SK-N-SH (cell line): ENCODE measurements around the gene ZMYM1. TPM values are rescaled to one million over a fixed set of nuclear protein-coding genes. Genes with fewer than 3 reads are reported as not detected.

Experiments
- CTCF ChIA-PET: fragments of 300-600, 350-600 bp; formaldehyde crosslinking; extraction: SDS; loops from one replicate; lab custom pipeline; 2021; lab: Yijun Ruan, JAX
- POLR2A ChIA-PET: fragments of 350-600 bp; sonication (Branson Sonifier 250); formaldehyde crosslinking; extraction: SDS; loops from one replicate; lab custom pipeline; 2020; ENCODE audit warnings: antibody characterized with exemption, inconsistent platforms; lab: Yijun Ruan, JAX
- DNase-seq: peaks from one replicate; pipeline ENCODE4 v3.0.0; 2012
- H2AFZ ChIP-seq: fragments of 200-600 bp; sonication (generic); 2 replicates; pipeline ENCODE4 v1.8.1; 2016; ENCODE audit warnings: antibody characterized with exemption, mild to moderate bottlenecking, low read depth
- H3F3A ChIP-seq: fragments of 200-600 bp; sonication (generic); replicated peaks from 2 replicates; pipeline ENCODE3; 2016; ENCODE audit warnings: antibody characterized with exemption, mild to moderate bottlenecking; ENCODE audit not compliant: insufficient read depth
- H3K27ac ChIP-seq, 2 experiments: fragments of 200-500 bp in 1 of 2; fragments of 200-600 bp in 1 of 2; sonication (Bioruptor generic) in 1 of 2; sonication (generic), shearing (Covaris generic) in 1 of 2; 2 replicates each; pipeline versions ENCODE4 v1.5.1 to v1.6.1; 2014 to 2016; ENCODE audit warnings: low read depth in 2 of 2, inconsistent platforms in 1 of 2, low read length in 1 of 2, mild to moderate bottlenecking in 1 of 2, mixed read lengths in 1 of 2
- H3K27me3 ChIP-seq: fragments of 200-600 bp; sonication (generic), shearing (Covaris generic); 2 replicates; pipeline ENCODE4 v1.6.1; 2016; ENCODE audit warnings: mixed run types; ENCODE audit not compliant: insufficient read depth
- H3K36me3 ChIP-seq, 2 experiments: fragments of 200-500 bp in 1 of 2; fragments of 200-600 bp in 1 of 2; sonication (Bioruptor generic) in 1 of 2; sonication (generic) in 1 of 2; replicated peaks in 1 of 2; 2 replicates each; pipeline versions ENCODE3 to v1.5.1; 2014 to 2016; ENCODE audit warnings: low read length in 1 of 2, mild to moderate bottlenecking in 1 of 2; ENCODE audit not compliant: insufficient read depth in 2 of 2, control insufficient read depth in 1 of 2
- H3K4me1 ChIP-seq, 2 experiments: fragments of 200-500 bp in 1 of 2; fragments of 200-600 bp in 1 of 2; sonication (Bioruptor generic) in 1 of 2; sonication (generic), shearing (Covaris generic) in 1 of 2; 2 replicates each; pipeline versions ENCODE4 v1.5.1 to v1.6.1; 2014 to 2016; ENCODE audit warnings: low read depth in 1 of 2, low read length in 1 of 2, mixed run types in 1 of 2; ENCODE audit not compliant: insufficient read depth in 2 of 2, control insufficient read depth in 1 of 2
- H3K4me2 ChIP-seq: fragments of 200-600 bp; sonication (generic), shearing (Covaris generic); 2 replicates; pipeline ENCODE4 v1.6.1; 2017; ENCODE audit warnings: mixed run types
- H3K4me3 ChIP-seq, 2 experiments: fragments of 200-500 bp in 1 of 2; fragments of 200-600 bp in 1 of 2; sonication (Bioruptor generic) in 1 of 2; sonication (generic), shearing (Covaris generic) in 1 of 2; 2 replicates each; pipeline versions ENCODE4 v1.5.1 to v1.8.1; 2014 to 2016; ENCODE audit warnings: low read depth in 2 of 2, inconsistent platforms in 1 of 2, low read length in 1 of 2, mild to moderate bottlenecking in 1 of 2, mixed read lengths in 1 of 2, moderate library complexity in 1 of 2
- H3K79me2 ChIP-seq: fragments of 200-600 bp; sonication (generic); 2 replicates; pipeline ENCODE4 v1.8.1; 2017; ENCODE audit warnings: mild to moderate bottlenecking; ENCODE audit not compliant: insufficient read depth
- H3K9ac ChIP-seq: fragments of 200-600 bp; sonication (generic); 2 replicates; pipeline ENCODE4 v1.6.1; 2017; ENCODE audit warnings: mixed run types
- H3K9me2 ChIP-seq: fragments of 200-600 bp; sonication (generic); 2 replicates; pipeline ENCODE4 v1.6.1; 2017; ENCODE audit warnings: mixed run types
- H3K9me3 ChIP-seq: fragments of 200-600 bp; sonication (generic); 2 replicates; pipeline ENCODE4 v1.6.1; 2017; ENCODE audit warnings: mixed run types, mild to moderate bottlenecking, moderate library complexity
- H4K20me1 ChIP-seq: fragments of 200-600 bp; sonication (generic); 2 replicates; pipeline ENCODE4 v1.6.1; 2017; ENCODE audit warnings: mild to moderate bottlenecking, mixed run types; ENCODE audit not compliant: insufficient read depth
- CHD2 ChIP-seq: fragments of 150-350 bp; IDR thresholded peaks from 2 replicates; pipeline ENCODE4 v1.6.1; 2018; ENCODE audit warnings: low read length; ENCODE audit not compliant: partially characterized antibody
- ELF1 ChIP-seq: IDR thresholded peaks from 2 replicates; pipeline ENCODE4 v1.4.0; 2012
- FOSL2 ChIP-seq: IDR thresholded peaks from 2 replicates; pipeline ENCODE4 v1.4.0; 2012; ENCODE audit warnings: low read depth, mild to moderate bottlenecking, moderate library complexity, borderline replicate concordance
- FOXJ3 ChIP-seq: sonication (generic); formaldehyde crosslinking; IDR thresholded peaks from 2 replicates; pipeline ENCODE4 v1.5.1; 2020; ENCODE audit warnings: mild to moderate bottlenecking, missing genetic modification reagents
- GATA2 ChIP-seq: sonication (generic); formaldehyde crosslinking; IDR thresholded peaks from 2 replicates; pipeline ENCODE4 v1.5.0; 2020; ENCODE audit warnings: mild to moderate bottlenecking, missing genetic modification reagents
- MXI1 ChIP-seq: IDR thresholded peaks from 2 replicates; pipeline ENCODE4 v1.6.1; 2012; ENCODE audit warnings: mild to moderate bottlenecking, low read depth, low read length, improper control_type of control experiment
- RFX5 ChIP-seq: IDR thresholded peaks from 2 replicates; pipeline ENCODE4 v1.6.1; 2012; ENCODE audit warnings: mild to moderate bottlenecking, improper control_type of control experiment, low read length
- RXRA ChIP-seq: IDR thresholded peaks from 2 replicates; pipeline ENCODE4 v1.4.0; 2012; ENCODE audit warnings: low read depth, mild to moderate bottlenecking, borderline replicate concordance
- SMC3 ChIP-seq: IDR thresholded peaks from 2 replicates; pipeline ENCODE4 v1.6.1; 2012; ENCODE audit warnings: low read depth, low read length, improper control_type of control experiment
- TCF12 ChIP-seq: IDR thresholded peaks from 2 replicates; pipeline ENCODE4 v1.4.0; 2012
- WGBS: methylation state at CpG from one replicate; pipeline ENCODE4 v1.1.6; 2017; ENCODE audit warnings: low lambda C conversion rate; 5-methylcytosine and 5-hydroxymethylcytosine counted together
- polyA plus RNA-seq, 3 experiments: library from polyadenylated mRNA; depleted of rRNA; stranded (reverse); fragments of >200 nt; gene quantifications; 2 replicates each; pipeline ENCODE4 v1.2.3, GENCODE V29; 2012
- TF ChIP-seq, protein P1 (sequence below): fragments of 200-600 bp; sonication (generic); IDR thresholded peaks from 2 replicates; pipeline ENCODE4 v1.6.1; 2017; ENCODE audit warnings: antibody characterized with exemption, mild to moderate bottlenecking, moderate library complexity
- TF ChIP-seq, protein P2 (sequence below): IDR thresholded peaks from 2 replicates; pipeline ENCODE4 v1.4.0; 2012; ENCODE audit warnings: low read depth
- TF ChIP-seq, protein P3 (sequence below): IDR thresholded peaks from 2 replicates; pipeline ENCODE4 v1.4.0; 2012; ENCODE audit warnings: low read depth, borderline replicate concordance
- TF ChIP-seq, protein P4 (sequence below): fragments of 150-350 bp; IDR thresholded peaks from 2 replicates; pipeline ENCODE4 v1.6.1; 2016; ENCODE audit warnings: mild to moderate bottlenecking, low read depth, low read length
- TF ChIP-seq, protein P5 (sequence below): IDR thresholded peaks from 2 replicates; pipeline ENCODE4; 2012
- TF ChIP-seq, protein P6 (sequence below): IDR thresholded peaks from 2 replicates; pipeline ENCODE4 v1.4.0; 2012; ENCODE audit warnings: low read depth, borderline replicate concordance

Gene ZMYM1
- polyA plus RNA-seq, 1 of the 3 experiments (the other 2 are of a cell fraction) = 4.1 TPM

DNA sequence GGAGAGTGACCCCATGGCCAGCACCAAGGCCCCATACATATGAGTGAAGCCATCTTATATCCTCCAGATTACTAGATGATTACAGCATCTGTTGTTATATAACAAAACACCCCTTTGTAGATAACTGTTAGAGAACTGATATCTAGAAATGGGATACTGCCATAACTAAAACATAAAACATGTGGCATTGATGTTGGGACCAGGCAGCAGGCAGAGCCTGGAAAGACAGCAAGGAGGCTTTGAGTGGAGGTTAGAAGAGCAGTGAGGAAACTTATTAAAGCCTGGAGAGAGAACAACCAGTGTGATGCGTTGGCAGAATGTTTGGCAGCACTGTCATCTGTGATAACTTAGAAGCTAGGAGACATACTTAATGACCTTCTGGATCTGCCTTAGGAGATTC lies 42.0 kb upstream of the ZMYM1 start:
- peaks cover under 1% of the 10 kb centered on the region for H3F3A ChIP-seq
- H3K36me3 ChIP-seq = no peaks in the 10 kb centered on the region
- H3K27me3 ChIP-seq = no peaks in the 10 kb centered on the region
- H3K27ac ChIP-seq = no peak overlapping the region
- no peak overlapping the region for H3K4me2 ChIP-seq
- H3K4me1 ChIP-seq = no peaks in the 10 kb centered on the region
- H3K9me2 ChIP-seq = no peaks in the 10 kb centered on the region
- TF ChIP-seq TCF12 (no peak), ELF1 (no peak), FOXJ3 (no peak), RFX5 (no peak), RXRA (no peak), SMC3 (no peak), FOSL2 (no peak)
- TF ChIP-seq, protein P1, sequence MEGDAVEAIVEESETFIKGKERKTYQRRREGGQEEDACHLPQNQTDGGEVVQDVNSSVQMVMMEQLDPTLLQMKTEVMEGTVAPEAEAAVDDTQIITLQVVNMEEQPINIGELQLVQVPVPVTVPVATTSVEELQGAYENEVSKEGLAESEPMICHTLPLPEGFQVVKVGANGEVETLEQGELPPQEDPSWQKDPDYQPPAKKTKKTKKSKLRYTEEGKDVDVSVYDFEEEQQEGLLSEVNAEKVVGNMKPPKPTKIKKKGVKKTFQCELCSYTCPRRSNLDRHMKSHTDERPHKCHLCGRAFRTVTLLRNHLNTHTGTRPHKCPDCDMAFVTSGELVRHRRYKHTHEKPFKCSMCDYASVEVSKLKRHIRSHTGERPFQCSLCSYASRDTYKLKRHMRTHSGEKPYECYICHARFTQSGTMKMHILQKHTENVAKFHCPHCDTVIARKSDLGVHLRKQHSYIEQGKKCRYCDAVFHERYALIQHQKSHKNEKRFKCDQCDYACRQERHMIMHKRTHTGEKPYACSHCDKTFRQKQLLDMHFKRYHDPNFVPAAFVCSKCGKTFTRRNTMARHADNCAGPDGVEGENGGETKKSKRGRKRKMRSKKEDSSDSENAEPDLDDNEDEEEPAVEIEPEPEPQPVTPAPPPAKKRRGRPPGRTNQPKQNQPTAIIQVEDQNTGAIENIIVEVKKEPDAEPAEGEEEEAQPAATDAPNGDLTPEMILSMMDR = no peak
- TF ChIP-seq, protein P2, sequence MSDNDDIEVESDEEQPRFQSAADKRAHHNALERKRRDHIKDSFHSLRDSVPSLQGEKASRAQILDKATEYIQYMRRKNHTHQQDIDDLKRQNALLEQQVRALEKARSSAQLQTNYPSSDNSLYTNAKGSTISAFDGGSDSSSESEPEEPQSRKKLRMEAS = no peak
- TF ChIP-seq, protein P3, sequence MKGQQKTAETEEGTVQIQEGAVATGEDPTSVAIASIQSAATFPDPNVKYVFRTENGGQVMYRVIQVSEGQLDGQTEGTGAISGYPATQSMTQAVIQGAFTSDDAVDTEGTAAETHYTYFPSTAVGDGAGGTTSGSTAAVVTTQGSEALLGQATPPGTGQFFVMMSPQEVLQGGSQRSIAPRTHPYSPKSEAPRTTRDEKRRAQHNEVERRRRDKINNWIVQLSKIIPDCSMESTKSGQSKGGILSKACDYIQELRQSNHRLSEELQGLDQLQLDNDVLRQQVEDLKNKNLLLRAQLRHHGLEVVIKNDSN = no peak
- TF ChIP-seq, protein P4, sequence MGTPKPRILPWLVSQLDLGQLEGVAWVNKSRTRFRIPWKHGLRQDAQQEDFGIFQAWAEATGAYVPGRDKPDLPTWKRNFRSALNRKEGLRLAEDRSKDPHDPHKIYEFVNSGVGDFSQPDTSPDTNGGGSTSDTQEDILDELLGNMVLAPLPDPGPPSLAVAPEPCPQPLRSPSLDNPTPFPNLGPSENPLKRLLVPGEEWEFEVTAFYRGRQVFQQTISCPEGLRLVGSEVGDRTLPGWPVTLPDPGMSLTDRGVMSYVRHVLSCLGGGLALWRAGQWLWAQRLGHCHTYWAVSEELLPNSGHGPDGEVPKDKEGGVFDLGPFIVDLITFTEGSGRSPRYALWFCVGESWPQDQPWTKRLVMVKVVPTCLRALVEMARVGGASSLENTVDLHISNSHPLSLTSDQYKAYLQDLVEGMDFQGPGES = no peak
- TF ChIP-seq, protein P5, sequence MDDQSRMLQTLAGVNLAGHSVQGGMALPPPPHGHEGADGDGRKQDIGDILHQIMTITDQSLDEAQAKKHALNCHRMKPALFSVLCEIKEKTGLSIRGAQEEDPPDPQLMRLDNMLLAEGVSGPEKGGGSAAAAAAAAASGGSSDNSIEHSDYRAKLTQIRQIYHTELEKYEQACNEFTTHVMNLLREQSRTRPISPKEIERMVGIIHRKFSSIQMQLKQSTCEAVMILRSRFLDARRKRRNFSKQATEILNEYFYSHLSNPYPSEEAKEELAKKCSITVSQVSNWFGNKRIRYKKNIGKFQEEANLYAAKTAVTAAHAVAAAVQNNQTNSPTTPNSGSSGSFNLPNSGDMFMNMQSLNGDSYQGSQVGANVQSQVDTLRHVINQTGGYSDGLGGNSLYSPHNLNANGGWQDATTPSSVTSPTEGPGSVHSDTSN = no peak
- H3K9me3 ChIP-seq = peaks cover 8% of the 10 kb centered on the region; the same call in 1 of the 2 replicates
- ChIA-PET POLR2A (no interaction called here), CTCF (interaction anchor here (0.9 kb wide), 1 partner anchor 184 kb away, joined by 3 read pairs; no protein-coding TSS in a partner anchor)
- DNase-seq = no peak
- no peak overlapping the region for H3K4me3 ChIP-seq
- H4K20me1 ChIP-seq = no peaks in the 10 kb centered on the region
- H3K79me2 ChIP-seq = no peaks in the 10 kb centered on the region
- 77% methylated on average over 1 of the region's 1 CpG for WGBS
- H2AFZ ChIP-seq = no peak overlapping the region
- H3K9ac ChIP-seq = no peak overlapping the region

DNA sequence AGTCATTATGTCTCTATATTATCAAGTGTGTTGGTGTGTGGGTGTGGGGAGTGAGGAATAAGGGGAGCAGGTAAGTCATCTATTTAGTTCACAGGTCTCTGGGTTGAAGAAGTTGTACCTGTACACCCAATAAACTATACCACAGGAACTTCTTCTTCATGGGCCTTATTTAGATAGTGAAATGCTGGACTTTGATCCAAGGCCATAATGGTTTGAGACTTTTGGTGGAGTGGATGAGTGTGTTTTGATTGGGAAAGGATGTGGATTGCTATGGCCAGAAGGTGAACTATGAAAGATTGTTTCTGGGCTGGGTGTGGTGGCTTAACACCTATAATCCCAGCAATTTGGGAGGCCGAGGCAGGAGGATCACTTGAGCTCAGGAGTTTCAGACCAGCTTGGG lies 40.5 kb upstream of the ZMYM1 start:
- Histone ChIP-seq H2AFZ (no peak overlapping the region), H3K9me2 (no peaks in the 10 kb centered on the region), H3K4me3 (no peak overlapping the region), H3K4me1 (no peaks in the 10 kb centered on the region), H3K9me3 (no peaks in the 10 kb centered on the region; the same call in 1 of the 2 replicates), H3K4me2 (no peak overlapping the region), H3K27me3 (no peaks in the 10 kb centered on the region), H3K9ac (no peak overlapping the region), H4K20me1 (no peaks in the 10 kb centered on the region), H3K27ac (no peak overlapping the region), H3K36me3 (no peaks in the 10 kb centered on the region), H3K79me2 (no peaks in the 10 kb centered on the region), H3F3A (no peaks in the 10 kb centered on the region)
- ChIA-PET CTCF (no interaction called here), POLR2A (no interaction called here)
- DNase-seq = no peak
- 73% methylated on average over 1 of the region's 1 CpG for WGBS
- no peak for TF ChIP-seq FOSL2
- no peak for TF ChIP-seq MXI1
- TF ChIP-seq, protein P4 = no peak
- TF ChIP-seq GATA2 (CRISPR knock-in tag) = no peak
- TF ChIP-seq CHD2 = no peak
- TF ChIP-seq, protein P6, sequence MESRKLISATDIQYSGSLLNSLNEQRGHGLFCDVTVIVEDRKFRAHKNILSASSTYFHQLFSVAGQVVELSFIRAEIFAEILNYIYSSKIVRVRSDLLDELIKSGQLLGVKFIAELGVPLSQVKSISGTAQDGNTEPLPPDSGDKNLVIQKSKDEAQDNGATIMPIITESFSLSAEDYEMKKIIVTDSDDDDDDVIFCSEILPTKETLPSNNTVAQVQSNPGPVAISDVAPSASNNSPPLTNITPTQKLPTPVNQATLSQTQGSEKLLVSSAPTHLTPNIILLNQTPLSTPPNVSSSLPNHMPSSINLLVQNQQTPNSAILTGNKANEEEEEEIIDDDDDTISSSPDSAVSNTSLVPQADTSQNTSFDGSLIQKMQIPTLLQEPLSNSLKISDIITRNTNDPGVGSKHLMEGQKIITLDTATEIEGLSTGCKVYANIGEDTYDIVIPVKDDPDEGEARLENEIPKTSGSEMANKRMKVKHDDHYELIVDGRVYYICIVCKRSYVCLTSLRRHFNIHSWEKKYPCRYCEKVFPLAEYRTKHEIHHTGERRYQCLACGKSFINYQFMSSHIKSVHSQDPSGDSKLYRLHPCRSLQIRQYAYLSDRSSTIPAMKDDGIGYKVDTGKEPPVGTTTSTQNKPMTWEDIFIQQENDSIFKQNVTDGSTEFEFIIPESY = no peak
- TF ChIP-seq, protein P2 = no peak
- TF ChIP-seq, protein P3 = no peak
- no peak for TF ChIP-seq FOXJ3
- TF ChIP-seq RXRA = no peak
- TF ChIP-seq RFX5 = no peak
- TF ChIP-seq ELF1 = no peak
- no peak for TF ChIP-seq TCF12
